Endothelial cell of umbilical vein (primary cell): ENCODE results near the gene PPP1CB. TPM values are rescaled to one million over a fixed set of nuclear protein-coding genes. Genes with fewer than 3 reads are reported as not detected.

Source experiments
- BruUV-seq: library from RNA; stranded (reverse); fragments of 400-500 nt; replicated peaks from 2 replicates; lab custom pipeline; 2021; lab: Mats Ljungman, UMichigan
- CTCF ChIA-PET: fragments of 300-600, 350-600 bp; sonication (Branson Sonifier 250); formaldehyde crosslinking; loops from one replicate; lab custom pipeline; 2021; ENCODE audit warnings: antibody characterized with exemption, inconsistent platforms; lab: Charles Lee
- POLR2A ChIA-PET: fragments of 300-600, 350-600 bp; sonication (Branson Sonifier 250); formaldehyde crosslinking; loops from one replicate; lab custom pipeline; 2021; ENCODE audit warnings: antibody characterized with exemption, inconsistent platforms; lab: Charles Lee
- DNase-seq: peaks from one replicate; pipeline ENCODE4 v3.0.0-alpha.2; 2011; ENCODE audit warnings: low read depth, low spot score
- FAIRE-seq: peaks from 2 replicates; lab custom pipeline; 2011; peaks lifted over from hg19 to GRCh38; lab: Jason Lieb, UNC
- H2AFZ ChIP-seq: 2 replicates; pipeline ENCODE4 v1.6.0; 2012; ENCODE audit warnings: low read depth, low read length, control low read depth, inconsistent platforms
- H3K27ac ChIP-seq: 2 replicates; pipeline ENCODE4 v1.5.1; 2011; ENCODE audit warnings: low read depth, mild to moderate bottlenecking, control low read depth, low read length, moderate library complexity; ENCODE audit not compliant: insufficient read depth
- H3K27me3 ChIP-seq, 2 experiments: 2 replicates each; pipeline versions ENCODE4 v1.6.0 to v1.6.1; 2011; ENCODE audit warnings: low read length in 2 of 2, mixed read lengths in 1 of 2; ENCODE audit not compliant: control insufficient read depth in 2 of 2, insufficient read depth in 2 of 2
- H3K36me3 ChIP-seq, 2 experiments: 2 replicates in 1 of 2; 3 replicates in 1 of 2; pipeline ENCODE4 v1.5.1; 2011; ENCODE audit warnings: low read length in 2 of 2, mild to moderate bottlenecking in 1 of 2, moderate library complexity in 1 of 2; ENCODE audit not compliant: control insufficient read depth in 2 of 2, insufficient read depth in 2 of 2; ENCODE audit errors: extremely low read depth in 1 of 2
- H3K4me1 ChIP-seq: 3 replicates; pipeline ENCODE4 v1.5.1; 2011; ENCODE audit warnings: mild to moderate bottlenecking, low read length; ENCODE audit not compliant: control insufficient read depth, insufficient read depth; ENCODE audit errors: extremely low read depth
- H3K4me2 ChIP-seq: 2 replicates; pipeline ENCODE4 v1.6.1; 2011; ENCODE audit warnings: low read length, control low read depth, mixed read lengths; ENCODE audit not compliant: insufficient read depth
- H3K4me3 ChIP-seq, 3 experiments: fragments of 200-600 bp in 1 of 3; sonication (generic), shearing (Covaris generic) in 1 of 3; replicated peaks in 1 of 3; 2 replicates each; pipeline ENCODE4 v1.5.1; 2011 to 2016; ENCODE audit warnings: control low read depth in 3 of 3, low read length in 3 of 3, mild to moderate bottlenecking in 2 of 3, inconsistent platforms in 1 of 3, low read depth in 1 of 3, moderate library complexity in 1 of 3; ENCODE audit not compliant: insufficient read depth in 1 of 3
- H3K79me2 ChIP-seq: 2 replicates; pipeline ENCODE4 v1.6.0; 2012; ENCODE audit warnings: low read length, inconsistent platforms; ENCODE audit not compliant: control insufficient read depth, insufficient read depth
- H3K9ac ChIP-seq: replicated peaks from 2 replicates; pipeline ENCODE3; 2011; ENCODE audit warnings: low read length, control low read depth; ENCODE audit not compliant: insufficient read depth; ENCODE audit errors: extremely low read depth
- H3K9me1 ChIP-seq: replicated peaks from 3 replicates; pipeline ENCODE4 v1.6.0; 2011; ENCODE audit warnings: mild to moderate bottlenecking, low read length; ENCODE audit not compliant: control insufficient read depth, insufficient read depth; ENCODE audit errors: extremely low read depth
- H3K9me3 ChIP-seq: replicated peaks from 2 replicates; pipeline ENCODE4 v1.5.1; 2012; ENCODE audit warnings: low read length, inconsistent platforms; ENCODE audit not compliant: control insufficient read depth, insufficient read depth
- H4K20me1 ChIP-seq: replicated peaks from 2 replicates; pipeline ENCODE3; 2011; ENCODE audit warnings: mild to moderate bottlenecking, low read length; ENCODE audit not compliant: control insufficient read depth, insufficient read depth; ENCODE audit errors: extremely low read depth
- EZH2 ChIP-seq: IDR thresholded peaks from 2 replicates; pipeline ENCODE4 v1.6.1; 2012; ENCODE audit warnings: borderline replicate concordance, low read depth, mild to moderate bottlenecking, moderate library complexity, low read length, inconsistent platforms; ENCODE audit not compliant: severe bottlenecking
- GATA2 ChIP-seq: IDR thresholded peaks from 2 replicates; pipeline ENCODE4 v1.7.0; 2011; ENCODE audit warnings: low read depth, mild to moderate bottlenecking, moderate library complexity, mixed read lengths, low read length; ENCODE audit not compliant: insufficient read length, insufficient read depth
- JUN ChIP-seq: IDR thresholded peaks from 2 replicates; pipeline ENCODE4 v1.6.1; 2011; ENCODE audit warnings: borderline replicate concordance, low read depth; ENCODE audit not compliant: insufficient read length, insufficient read depth
- MYC ChIP-seq: IDR thresholded peaks from one replicate; pipeline ENCODE4 v1.6.1; 2011; ENCODE audit warnings: mild to moderate bottlenecking, low read depth, low read length
- POLR2AphosphoS5 ChIP-seq: IDR thresholded peaks from 2 replicates; pipeline ENCODE4 v1.6.1; 2012; ENCODE audit warnings: low read depth, mild to moderate bottlenecking, control low read depth, low read length, moderate library complexity; ENCODE audit not compliant: insufficient read depth
- dilution Hi-C: fragments of 300-500 bp; cut with MboI; formaldehyde crosslinking; loops from one replicate; pipeline ENCODE4 v1.15.0; 2019; ENCODE audit warnings: low sequenced_read_pairs; ENCODE audit not compliant: extremely low pct_ligation_motif_present
- intact Hi-C: fragments of 100-400 bp; cut with micrococcal nuclease; formaldehyde crosslinking; loops from one replicate; pipeline ENCODE4 v1.10.0; 2022
- polyA plus RNA-seq, 4 experiments: library from polyadenylated mRNA; depleted of rRNA in 3 of 4; stranded (reverse) in 3 of 4; unstranded in 1 of 4; fragments of >200 nt; gene quantifications; 2 replicates each; pipeline versions ENCODE4 v1.2.1 to v1.2.3, GENCODE V29; 2011 to 2012; ENCODE audit warnings: missing spikeins in 1 of 4
- total RNA-seq: library from RNA; stranded (reverse); gene quantifications from 2 replicates; pipeline ENCODE4 v1.2.3, GENCODE V29; 2021
- TF ChIP-seq, protein P1 (sequence below): IDR thresholded peaks from 2 replicates; pipeline ENCODE4 v1.6.1; 2011; ENCODE audit not compliant: insufficient read depth, insufficient read length
- TF ChIP-seq, protein P2 (sequence below), 2 donors: IDR thresholded peaks; 1 replicate in 1 of 2; 2 replicates in 1 of 2; pipeline ENCODE4 v1.5.1; 2011; ENCODE audit warnings: low read length in 2 of 2, mild to moderate bottlenecking in 2 of 2, moderate library complexity in 2 of 2, control low read depth in 1 of 2, inconsistent platforms in 1 of 2, low read depth in 1 of 2; ENCODE audit not compliant: insufficient read depth in 1 of 2; ENCODE audit errors: extremely low read depth in 1 of 2

Gene PPP1CB
- total and polyA plus RNA-seq, 2 donors (not counting 3 experiments of a cell fraction or from before 2014, with no cell fraction given), result 29.8 to 163 TPM

GRCh38 chr2:28768422-28768821 is 16.8 kb downstream of the PPP1CB start:
- Histone ChIP-seq H3K27ac (no peak overlapping the region), H3K9me3 (no peaks in the 10 kb centered on the region), H3K9me1 (no peaks in the 10 kb centered on the region), H2AFZ (no peak overlapping the region), H3K9ac (no peak overlapping the region), H4K20me1 (peaks cover 24% of the 10 kb centered on the region), H3K4me2 (no peak overlapping the region), H3K79me2 (peaks cover 98% of the 10 kb centered on the region), H3K27me3 (no peaks in the 10 kb centered on the region), H3K36me3 (peaks cover 0 to 2% of the 10 kb centered on the region in 2 experiments), H3K4me1 (no peaks in the 10 kb centered on the region), H3K4me3 (no peak overlapping the region)
- ChIA-PET CTCF (interaction anchor here (0.9 kb wide), 1 partner anchor 175 kb away, joined by 3 read pairs; no protein-coding TSS in a partner anchor), POLR2A (no interaction called here)
- DNase-seq (no peak), FAIRE-seq (no peak)
- TF ChIP-seq, protein P1, sequence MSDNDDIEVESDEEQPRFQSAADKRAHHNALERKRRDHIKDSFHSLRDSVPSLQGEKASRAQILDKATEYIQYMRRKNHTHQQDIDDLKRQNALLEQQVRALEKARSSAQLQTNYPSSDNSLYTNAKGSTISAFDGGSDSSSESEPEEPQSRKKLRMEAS, result no peak
- TF ChIP-seq EZH2 (no peak), POLR2AphosphoS5 (no peak), MYC (no peak), GATA2 (no peak), JUN (no peak)
- TF ChIP-seq, protein P2, sequence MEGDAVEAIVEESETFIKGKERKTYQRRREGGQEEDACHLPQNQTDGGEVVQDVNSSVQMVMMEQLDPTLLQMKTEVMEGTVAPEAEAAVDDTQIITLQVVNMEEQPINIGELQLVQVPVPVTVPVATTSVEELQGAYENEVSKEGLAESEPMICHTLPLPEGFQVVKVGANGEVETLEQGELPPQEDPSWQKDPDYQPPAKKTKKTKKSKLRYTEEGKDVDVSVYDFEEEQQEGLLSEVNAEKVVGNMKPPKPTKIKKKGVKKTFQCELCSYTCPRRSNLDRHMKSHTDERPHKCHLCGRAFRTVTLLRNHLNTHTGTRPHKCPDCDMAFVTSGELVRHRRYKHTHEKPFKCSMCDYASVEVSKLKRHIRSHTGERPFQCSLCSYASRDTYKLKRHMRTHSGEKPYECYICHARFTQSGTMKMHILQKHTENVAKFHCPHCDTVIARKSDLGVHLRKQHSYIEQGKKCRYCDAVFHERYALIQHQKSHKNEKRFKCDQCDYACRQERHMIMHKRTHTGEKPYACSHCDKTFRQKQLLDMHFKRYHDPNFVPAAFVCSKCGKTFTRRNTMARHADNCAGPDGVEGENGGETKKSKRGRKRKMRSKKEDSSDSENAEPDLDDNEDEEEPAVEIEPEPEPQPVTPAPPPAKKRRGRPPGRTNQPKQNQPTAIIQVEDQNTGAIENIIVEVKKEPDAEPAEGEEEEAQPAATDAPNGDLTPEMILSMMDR (IDR thresholded peaks at IDR 0.05; ENCODE audit: extremely low read depth in 1 of 2, insufficient read depth in 1 of 2, low read depth in 1 of 2, low read length in 2 of 2), result no peak
- intact Hi-C loops (no loop called here), dilution Hi-C loops (no loop called here)
- no TSS peak for BruUV-seq
